VCaP (cell line): Measurements from ENCODE around the gene DHRS9.
A peak's percentile ranks its signal among the peaks of the same experiment; 100 is the strongest.
"Not testable (repeated sequence)": the region's sequence is repeated elsewhere in the genome, so short reads cannot be mapped to it uniquely, and the experiment has no call there.

Source experiments
- H3K27ac ChIP-seq: fragments of 450-650 bp; 2 replicates; pipeline ENCODE4 v1.5.1; 2017
- TF ChIP-seq, protein P1 (sequence below): fragments of 450-650 bp; conservative IDR thresholded peaks from 2 replicates; pipeline ENCODE4 v1.5.1; 2017; ENCODE audit warnings: mild to moderate bottlenecking, moderate library complexity

Gene DHRS9

DNA sequence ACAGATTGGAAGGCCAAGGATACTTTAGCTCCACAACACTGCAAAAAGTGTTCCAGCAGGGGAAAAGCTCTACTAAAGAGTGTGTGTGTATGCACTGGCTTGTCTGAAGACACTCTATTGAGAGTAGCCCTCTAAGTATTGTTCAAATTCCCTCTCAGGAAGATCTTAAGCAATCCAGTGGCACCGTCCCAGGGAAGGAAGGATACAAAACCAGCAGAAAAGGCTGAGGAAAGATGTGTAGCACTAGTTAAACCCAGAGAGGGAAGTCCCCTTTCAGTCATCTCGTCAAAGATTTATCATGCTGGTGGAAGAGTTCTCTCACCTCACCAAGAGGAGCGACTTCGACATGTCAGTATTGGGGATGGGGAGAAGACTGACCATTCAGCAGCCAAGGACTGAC, 50.5 kb downstream of the DHRS9 start:
- H3K27ac ChIP-seq, result no peak overlapping the region
- TF ChIP-seq, protein P1, sequence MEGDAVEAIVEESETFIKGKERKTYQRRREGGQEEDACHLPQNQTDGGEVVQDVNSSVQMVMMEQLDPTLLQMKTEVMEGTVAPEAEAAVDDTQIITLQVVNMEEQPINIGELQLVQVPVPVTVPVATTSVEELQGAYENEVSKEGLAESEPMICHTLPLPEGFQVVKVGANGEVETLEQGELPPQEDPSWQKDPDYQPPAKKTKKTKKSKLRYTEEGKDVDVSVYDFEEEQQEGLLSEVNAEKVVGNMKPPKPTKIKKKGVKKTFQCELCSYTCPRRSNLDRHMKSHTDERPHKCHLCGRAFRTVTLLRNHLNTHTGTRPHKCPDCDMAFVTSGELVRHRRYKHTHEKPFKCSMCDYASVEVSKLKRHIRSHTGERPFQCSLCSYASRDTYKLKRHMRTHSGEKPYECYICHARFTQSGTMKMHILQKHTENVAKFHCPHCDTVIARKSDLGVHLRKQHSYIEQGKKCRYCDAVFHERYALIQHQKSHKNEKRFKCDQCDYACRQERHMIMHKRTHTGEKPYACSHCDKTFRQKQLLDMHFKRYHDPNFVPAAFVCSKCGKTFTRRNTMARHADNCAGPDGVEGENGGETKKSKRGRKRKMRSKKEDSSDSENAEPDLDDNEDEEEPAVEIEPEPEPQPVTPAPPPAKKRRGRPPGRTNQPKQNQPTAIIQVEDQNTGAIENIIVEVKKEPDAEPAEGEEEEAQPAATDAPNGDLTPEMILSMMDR, result no peak

DNA sequence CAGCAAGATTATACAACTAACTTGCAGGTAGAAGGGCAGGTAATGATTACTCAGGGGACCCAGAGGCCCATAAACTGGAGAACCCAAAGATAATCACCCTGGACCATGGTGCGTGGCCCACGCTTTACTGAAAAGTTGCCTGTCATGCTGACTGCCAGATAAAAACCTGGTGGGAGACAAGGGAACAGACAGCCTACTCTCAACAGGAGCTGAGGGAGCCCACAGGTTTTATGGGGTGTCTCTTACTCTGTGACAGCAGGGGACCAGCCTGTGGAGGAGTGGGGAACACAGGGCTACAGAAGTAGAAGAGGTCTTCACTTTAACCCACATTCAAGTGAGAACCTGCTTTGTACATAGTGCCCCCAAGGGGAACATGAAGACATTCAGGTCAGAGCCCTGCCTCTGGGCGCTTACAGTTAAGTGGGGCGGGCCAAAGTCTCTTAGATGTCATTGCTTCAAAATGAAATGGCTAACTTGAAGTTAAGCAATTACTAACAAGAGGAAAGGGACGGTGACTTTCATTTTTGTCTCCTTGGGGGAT, 60.4 kb downstream of the DHRS9 start:
- TF ChIP-seq, protein P1, result no peak
- no peak overlapping the region for H3K27ac ChIP-seq

GRCh38 chr2:169131587-169132512, 62.5 kb downstream of the DHRS9 start:
- TF ChIP-seq, protein P1, result peak; percentile 89
- no peak overlapping the region for H3K27ac ChIP-seq

- not testable (repeated sequence) for H3K27ac ChIP-seq
Observed at GRCh38 chr2:169134272-169134671, 64.9 kb downstream of the DHRS9 start.

- not testable (repeated sequence) for H3K27ac ChIP-seq
Observed at GRCh38 chr2:169136428-169136827, 67.1 kb downstream of the DHRS9 start.

DNA sequence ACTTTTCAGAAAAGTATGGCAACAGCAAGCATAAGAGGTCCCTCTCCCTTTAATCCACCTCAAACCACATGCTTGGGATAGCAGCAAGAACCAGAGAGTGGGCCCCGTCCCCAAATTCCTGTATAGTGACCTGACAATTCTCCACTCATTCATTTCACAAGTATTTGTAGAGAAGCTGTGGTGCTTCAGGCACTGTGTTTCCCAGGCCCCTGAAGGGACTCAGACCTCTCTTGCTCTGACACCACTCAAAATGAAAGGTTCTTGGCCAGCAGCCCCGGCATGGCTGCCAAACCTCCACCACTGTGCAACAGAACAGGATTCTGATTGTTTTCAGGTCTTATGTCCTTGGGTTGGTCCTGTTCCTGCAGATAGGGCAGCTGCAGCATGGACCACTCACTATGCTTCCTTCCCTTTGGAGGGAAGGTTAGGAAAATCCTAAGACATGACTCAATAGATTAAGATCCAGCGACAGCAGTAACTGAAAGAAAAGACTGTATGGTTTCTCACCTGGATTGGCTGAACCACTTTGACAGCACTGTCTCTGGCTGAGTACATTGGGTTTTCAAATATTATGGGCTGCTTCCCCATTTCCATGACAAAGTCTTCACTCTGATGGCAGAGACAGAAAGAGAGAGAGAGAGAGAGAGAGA, 67.6 kb downstream of the DHRS9 start:
- TF ChIP-seq, protein P1, result no peak
- no peak overlapping the region for H3K27ac ChIP-seq

DNA sequence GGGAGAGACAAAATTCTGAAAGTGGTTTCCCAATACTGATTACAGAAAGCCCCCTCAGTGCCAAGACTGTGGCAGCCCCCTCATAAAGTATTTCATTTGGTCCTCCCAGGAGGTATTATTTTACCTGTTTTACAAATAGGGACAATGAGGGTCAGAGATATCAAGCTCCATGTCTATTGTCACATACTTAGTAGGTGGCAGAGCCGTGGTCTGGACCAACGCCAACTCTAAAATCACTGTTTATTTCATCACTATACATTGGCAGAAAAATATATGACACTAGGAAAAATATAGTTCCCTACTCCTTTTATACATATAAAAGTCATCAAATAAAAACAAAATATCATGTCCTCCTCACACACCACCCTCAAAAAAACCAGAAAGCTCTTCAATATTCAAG, 68.6 kb downstream of the DHRS9 start:
- TF ChIP-seq, protein P1, result no peak
- no peak overlapping the region for H3K27ac ChIP-seq

DNA sequence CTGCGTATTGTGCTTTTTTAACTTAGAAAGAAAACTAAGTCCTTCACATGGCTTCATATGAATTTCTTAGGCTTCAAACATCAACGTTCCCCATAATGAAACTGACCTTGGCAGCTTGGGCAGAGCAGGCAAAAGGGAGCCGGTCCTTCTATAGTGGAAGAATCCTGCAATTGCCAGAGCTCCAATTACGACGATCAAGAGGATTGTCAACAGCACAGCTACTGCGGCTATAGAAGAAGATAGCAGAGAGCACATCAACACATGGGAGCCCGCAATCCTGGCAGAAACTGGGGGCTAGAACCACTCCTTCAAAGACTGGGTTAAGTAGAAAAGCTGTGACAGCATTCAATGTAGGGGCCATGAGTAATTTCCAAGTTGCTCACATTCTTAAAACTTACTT, 69.8 kb downstream of the DHRS9 start:
- no peak overlapping the region for H3K27ac ChIP-seq
- TF ChIP-seq, protein P1, result no peak
